GM21423 (cell line): ENCODE results near the gene KRTCAP2.
A peak's percentile ranks its signal among the peaks of the same experiment; 100 is the strongest.
"Not testable (repeated sequence)": the region's sequence is repeated elsewhere in the genome, so short reads cannot be mapped to it uniquely, and the experiment has no call there.

Experiments
- ATAC-seq: cut with Tn5 transposase; IDR thresholded peaks from one replicate; pipeline ENCODE4 v1.9.1; 2021; ENCODE audit warnings: mild to moderate bottlenecking, moderate library complexity; ENCODE audit not compliant: unreplicated experiment

Gene KRTCAP2

DNA sequence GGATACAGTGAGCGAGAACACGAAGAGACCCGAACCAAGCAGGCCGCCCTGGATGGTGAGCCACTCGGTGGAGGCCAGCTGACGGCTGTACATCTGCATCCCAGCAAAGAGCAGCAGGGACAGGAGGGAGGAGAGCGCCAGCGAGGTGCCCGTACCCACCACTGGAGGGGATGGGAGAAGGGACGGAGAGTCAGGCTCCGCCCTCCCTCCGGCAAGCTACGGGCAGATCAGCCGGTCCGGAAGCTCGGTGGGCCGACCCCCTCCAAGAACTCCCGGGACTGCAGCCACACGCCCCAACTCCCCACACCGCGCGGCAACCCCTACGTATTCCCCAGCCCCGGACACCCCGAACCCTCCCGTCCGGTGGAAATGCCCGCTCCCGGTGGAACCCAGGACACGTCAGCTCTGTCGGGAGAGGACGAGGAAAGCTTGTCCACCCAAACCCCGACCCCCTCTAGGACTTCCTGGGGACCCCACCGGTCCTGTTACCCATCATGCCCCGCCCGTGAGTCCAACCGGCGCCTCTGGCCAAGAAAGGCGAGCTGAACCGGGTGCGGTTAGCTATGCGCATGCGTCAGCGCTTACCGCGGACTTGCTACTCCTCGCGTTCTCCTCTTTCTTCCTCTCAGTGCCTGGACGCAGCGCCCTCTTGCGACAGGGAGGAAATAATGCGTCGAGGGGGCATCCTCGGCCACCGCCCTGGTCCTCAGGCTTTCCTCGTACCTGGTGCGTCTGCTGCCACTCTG lies at the start of gene KRTCAP2:
Gene KRTCAP2, minus strand, starts transcription at position 573 of the 746 bp plus-strand sequence. Its CDS starts 80 bp downstream, at position 493.
- peak; percentile 77 for ATAC-seq

DNA sequence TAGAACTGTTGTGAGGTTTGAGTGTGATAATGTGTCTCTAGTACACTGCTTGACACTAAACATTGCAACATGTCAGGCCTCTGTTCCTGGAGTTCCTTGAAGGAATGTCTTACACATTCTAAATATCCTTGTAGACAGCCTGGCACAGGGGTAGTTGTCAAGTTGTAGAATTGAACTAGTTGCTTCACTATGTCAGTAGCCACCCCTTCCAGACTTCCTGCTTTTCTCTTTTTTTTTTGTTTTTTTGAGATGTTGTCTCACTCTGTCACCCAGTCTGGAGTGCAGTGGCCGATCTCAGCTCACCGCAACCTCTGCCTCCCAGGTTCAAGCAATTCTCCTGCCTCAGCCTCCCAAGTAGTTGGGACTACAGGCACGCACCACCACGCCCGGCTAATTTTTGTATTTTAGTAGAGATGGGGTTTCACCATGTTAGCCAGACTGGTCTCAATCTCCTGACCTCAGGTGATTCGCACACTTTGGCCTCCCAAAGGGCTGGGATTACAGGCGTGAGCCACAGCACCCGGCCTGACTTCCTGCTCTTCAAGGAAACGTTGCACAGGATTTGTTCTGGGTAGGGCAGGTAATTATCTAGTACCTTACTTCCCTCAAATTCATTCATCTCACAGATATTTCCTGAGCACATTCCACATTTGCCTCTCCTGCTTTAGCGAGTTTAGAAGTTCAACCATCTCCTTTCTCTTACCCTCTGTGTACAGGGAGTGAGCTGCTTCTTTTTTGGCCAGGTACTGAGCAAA lies 47.3 kb upstream of the KRTCAP2 start:
- ATAC-seq = not testable (repeated sequence)

DNA sequence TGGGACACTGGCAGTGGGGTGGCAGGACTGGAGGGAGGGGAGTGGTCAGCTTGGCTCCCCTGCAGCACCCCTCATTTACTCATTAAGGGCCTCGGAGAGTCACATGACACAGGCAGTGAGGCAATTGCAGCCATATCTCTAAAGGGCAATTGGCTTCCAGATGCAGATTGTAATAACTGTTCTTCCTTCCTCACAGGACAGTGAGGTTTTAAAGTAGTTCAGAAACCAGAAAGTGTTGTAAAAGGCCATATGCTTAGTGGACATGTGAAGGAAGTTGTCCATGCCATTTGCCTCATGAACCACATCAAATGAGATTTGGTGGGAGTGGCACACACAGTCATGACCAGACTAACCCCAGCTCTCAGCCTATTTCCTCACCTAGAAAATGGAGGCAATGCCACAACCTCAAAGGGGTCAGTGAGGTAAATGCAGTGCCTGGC lies 46.5 kb upstream of the KRTCAP2 start:
- no peak for ATAC-seq

DNA sequence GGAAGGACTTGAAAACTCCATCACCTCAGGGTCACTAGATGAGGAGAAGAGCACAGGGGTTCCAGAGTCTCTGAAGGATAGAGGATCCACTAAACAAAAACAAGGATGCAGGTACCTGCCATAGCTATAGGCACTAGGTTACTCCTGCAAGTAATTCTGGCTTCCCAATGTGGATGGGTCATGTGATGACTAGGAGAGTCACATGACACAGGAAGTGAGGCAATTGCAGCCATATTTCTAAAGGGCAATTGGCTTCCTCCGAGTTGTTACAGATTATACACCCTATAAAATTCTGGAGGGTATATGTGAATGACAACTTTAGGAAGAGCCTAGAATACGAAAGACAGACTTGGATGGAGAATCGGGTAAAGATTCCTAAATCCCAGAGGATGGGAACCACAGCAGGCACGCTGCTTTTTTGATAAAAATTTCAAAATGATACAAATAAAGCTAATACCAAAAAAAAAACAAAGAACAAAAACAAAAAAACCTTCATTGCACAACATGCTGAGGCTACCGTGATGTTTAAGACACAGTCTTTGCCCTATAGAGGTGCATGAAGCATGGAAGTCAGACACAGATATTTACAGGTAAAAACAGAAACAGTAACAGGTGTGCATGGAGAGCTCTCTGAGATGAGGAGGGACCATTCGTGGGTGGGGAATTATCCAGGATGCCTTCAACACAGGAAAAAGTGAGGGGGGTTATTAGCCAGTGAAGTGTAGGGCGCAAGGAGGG lies 45.9 kb upstream of the KRTCAP2 start:
- ATAC-seq = no peak

DNA sequence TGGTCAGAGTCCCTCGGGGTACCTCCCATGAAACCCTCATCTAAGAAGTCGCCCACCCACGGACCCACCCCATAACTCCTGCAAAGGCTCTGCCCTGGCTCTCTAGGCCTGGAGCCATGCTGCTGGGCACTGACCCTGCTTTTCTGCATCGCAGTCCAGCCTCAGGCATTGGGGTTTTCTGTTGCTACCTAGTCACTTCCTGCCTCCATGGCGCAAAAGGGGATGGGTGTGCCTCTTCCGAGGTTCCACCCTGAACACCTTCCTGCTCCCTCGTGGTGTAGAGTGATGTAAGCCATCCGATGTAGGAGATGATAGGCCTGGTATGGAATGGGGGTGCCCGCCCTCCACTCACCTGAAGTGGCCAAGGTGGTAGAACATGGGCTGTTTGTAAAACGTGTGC lies 41.6 kb upstream of the KRTCAP2 start:
- not testable (repeated sequence) for ATAC-seq

DNA sequence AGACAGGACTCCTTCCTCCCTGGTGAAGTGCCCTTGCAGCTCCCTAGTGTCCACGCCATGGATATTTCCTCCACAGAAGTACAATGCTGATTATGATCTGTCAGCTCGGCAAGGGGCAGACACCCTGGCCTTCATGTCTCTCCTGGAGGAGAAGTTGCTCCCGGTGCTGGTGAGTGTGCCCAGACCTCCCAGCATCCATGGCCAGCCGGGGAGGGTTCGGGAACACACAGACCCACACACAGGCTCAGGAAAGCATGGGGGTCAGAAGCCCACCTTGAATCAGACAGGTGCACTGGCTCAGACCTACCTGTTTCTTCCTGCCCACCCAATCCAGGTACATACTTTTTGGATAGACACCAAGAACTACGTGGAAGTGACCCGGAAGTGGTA lies 38.9 kb upstream of the KRTCAP2 start:
- not testable (repeated sequence) for ATAC-seq

DNA sequence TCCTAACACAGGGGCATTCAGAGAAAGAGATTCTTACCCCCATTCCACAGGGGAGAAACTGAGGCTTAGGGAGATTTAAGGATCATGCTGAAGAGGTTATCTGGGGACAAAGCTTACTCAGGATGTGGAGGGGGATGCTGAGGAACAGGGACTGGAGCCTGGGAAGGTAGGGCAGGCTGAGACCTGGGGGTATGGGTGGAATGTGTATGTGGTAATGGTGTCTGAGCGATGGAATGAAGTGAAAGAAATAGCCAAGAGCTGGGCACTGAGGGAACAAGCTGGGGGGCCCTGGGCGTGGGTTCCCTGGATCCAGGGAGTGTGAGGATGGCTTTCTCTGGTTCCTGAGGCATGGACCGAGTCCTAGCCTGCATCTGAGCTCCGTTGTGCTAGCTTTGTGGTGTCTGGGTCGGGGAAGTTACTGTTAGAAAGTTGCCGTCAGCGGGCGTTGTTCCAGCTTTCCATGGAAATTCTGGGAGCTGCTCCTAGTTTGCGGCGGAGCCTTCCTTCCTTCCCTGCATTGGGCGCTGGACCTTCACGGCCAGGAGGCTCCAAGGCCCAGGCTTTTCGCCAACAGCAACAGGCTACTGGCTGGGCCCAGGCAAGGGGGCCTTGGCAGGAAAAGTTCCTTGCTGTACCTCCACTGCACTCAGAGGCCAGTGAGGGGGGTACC lies 38.4 kb upstream of the KRTCAP2 start:
- ATAC-seq = not testable (repeated sequence)

DNA sequence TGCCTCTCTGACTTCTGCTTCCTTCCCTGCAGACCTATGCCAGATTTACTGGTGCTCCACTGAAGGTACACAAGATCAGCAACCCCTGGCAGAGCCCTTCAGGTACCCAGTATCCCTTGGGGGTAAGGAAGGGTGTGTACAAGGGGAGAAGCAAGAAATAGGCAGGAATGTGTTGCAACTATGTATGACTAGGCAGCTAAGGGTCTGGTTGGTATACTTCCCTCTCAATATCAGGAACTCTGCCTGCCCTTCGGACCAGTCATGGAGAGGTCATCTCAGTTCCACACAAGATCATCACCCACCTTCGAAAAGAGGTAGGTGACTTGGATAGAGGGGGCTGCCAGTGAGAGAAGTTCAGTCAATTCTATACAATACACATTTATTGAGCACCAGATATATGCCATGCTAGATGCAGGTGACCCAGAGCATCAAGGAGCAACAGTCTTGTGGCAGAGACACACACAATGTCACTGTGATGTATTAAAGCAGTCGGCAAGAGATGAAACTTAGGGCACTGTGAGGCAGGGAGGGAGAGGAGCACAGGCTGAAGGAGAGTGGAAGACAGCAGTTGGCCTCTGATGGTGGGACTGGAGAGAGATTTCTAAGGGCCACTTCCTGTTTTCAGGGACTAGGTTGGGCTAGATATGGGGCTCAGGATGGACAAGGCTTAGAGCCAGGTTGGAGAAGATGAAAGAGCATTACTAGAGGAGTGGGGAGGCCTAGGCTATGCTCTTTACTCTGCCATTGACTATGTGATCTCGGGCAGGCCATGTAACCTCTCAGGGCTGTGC lies 37.4 kb upstream of the KRTCAP2 start:
- no peak for ATAC-seq

DNA sequence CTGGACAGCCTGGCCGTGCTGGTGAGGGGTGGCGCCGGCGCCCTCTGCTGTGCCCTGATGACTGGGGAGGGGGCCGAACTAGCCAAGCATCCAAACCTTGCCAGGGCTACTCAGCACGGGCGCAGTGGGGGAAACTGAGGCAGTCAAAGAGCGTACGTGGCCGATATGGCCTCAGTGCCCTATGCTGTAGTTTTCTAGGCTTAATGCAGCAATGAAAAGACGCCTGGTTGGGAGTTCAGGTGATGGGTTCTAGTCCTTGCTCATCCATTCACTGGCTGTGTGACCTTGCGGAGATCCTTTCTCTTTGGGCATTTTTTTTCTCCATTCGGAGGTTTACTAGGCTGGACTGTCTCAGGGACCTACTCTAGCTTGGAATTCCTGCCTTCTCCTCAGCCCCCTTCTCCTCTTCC lies 36.2 kb upstream of the KRTCAP2 start:
- no peak for ATAC-seq

DNA sequence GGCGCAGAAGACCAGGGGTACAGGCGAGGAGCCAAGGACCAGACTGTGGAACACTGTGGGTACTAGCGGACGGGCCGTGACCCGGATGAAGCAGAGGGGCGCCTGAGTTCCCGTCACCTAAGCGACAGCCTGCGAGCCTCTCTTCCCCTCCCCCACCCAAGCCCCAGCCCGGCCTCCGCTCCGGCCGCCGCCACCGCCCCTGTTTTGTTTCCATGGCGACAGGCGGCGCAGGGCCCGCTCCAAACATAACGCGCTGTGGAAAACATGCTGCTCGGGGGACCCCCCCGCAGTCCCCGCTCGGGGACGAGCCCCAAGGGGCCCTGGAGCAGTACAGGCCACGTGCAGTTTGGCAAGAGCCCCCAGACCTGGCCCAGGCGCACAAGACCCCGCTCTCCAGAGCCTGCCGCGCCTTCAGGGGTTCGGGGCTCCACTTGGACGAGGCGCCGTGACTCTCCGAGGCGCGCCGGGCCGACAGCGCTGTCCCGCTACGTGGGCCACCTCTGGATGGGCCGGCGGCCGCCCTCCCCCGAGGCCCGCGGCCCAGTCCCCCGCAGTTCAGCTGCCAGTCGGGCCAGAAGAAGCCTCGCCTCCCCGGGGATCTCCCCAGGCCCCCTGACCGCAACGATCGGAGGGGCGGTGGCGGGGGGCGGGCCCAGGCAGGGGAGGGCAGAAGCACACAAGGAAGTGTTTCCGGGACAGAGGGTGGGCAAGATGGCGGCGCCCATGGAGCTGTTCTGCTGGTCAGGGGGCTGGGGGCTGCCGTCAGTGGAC lies 35.6 kb upstream of the KRTCAP2 start, which contains the start of gene MTX1:
Gene MTX1, plus strand, starts transcription at position 155 of the 771 bp plus-strand sequence. Its CDS starts 110 bp downstream, at position 265.
- peak; percentile 73 for ATAC-seq

DNA sequence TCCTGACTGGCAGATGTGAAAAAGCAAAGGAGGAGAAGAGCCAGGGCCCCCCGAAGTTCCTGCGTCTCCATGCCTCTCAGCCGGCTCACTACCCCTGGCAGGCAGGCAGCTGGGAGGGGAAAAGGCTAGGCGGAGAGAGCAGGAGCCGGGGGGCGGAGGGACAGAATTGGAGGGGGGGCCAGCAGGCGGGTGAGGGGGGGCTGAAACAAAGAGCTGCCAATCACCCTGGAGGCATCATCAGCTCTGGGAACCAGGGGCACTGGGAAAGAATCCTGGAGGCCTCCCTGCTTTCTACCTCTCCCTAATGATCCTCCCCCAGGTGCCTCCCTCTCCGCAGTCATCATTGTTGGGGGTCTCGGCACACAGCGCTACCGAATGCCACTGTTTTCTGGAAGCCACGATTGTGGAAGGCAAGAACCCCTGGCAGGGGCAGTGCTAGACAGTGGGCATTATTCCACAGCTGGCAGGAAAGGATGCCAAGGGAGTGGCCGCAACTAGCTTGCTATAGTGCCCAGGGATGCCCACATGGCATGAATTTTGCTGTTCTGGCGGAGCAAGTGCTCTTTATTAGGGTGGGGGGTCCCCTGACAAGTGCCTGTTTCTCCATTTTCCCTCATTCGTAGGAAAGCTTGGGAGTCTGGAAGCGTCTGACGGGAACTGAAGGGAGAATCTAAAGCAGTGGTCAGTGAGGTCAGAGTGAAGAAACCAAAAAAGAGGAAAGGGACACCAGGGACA lies 34.9 kb upstream of the KRTCAP2 start, which contains the start of gene THBS3:
Gene THBS3, minus strand, starts transcription at position 92 of the 735 bp plus-strand sequence. Its CDS starts 21 bp downstream, at position 71.
- no peak for ATAC-seq

DNA sequence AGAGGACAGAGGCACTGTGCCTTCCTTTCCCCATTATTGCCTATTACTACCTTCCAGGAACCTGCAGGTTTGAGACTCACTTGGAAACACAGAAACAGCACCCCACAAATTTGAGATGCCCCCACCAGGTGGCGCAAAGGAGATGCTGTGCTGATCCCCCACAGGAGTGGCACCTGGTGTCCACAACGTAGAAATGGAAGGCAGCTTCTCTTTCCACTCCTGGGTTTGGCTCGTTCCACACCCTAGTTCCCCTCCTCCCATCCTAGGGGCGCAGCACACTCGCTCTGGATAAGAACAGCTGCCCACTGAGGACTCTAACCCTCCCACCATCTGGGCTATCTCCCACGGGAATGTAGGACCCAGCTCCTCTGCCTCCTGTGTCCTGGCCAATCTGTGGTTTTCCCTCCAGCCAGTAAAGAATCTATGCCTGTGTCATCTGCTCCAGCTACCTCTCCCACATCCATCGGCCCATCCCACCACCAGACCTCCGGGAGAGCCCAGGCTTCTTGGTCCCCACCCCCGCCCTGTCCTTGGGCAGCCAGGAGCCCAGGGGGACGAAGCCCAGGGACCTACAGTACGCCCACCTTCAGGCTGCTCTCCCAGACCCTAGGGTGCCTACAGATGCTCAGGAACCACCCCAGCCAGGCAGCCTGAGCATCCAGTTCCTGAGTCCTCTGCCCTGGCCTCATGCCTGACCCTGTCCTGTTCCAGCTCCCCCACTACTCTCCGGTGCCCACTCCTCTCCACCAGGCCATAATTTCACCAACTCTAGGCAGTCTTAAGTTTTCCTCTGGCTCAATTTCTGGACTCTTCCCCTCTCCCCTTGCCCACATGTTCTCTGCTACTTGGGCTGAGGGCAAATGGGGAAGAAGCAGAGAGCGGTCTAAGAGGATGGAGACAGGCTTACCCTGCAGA lies 34.0 kb upstream of the KRTCAP2 start:
- ATAC-seq = no peak

DNA sequence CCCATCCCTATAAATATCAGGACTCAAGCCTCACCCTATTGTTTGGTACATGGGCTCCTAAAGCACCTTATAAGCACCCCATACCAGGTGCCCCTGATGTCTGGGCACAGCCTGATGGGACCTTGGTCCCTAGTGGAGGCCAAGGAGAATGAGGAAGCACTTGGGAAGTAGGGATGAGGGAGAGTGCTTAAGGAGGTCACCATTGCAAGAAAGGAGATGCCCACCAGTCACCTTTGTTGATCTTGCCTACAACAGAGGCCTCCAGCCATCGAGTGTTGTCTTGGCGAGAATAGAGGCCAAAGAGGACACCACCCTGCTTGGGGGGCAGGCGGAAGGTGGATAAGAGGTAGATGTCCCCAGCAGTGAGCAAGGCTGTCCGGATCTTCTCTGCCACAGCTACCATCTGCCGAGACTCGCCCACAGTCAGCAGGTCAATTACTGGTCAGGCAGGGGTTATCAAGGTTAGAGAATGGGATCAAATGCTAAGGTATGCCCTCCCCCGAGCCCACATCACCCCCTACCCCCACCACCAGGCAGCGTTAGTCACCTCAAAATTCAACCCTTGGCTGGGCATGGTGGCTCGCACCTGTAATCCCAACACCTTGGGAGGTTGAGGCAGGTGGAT lies 33.0 kb upstream of the KRTCAP2 start:
- no peak for ATAC-seq

DNA sequence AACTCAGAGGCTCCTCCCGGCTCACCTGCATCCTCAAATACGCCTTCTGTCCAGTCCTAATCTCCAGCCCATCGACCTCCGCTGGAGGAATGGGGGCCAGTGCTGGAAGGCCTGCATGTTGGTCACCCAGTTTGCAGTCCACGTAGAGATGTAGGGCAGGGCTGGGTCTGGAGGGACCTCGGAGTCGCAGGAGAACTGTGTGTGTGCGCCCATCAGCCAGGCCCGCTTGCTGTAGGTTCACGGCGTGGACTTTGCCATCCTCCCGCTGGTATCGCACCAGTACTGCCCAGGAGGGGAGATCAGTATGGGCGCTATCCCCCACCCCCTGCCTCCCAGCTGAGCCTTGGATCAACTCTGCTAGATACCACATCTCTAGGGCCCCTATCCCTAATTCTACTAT lies 31.9 kb upstream of the KRTCAP2 start:
- ATAC-seq = no peak

DNA sequence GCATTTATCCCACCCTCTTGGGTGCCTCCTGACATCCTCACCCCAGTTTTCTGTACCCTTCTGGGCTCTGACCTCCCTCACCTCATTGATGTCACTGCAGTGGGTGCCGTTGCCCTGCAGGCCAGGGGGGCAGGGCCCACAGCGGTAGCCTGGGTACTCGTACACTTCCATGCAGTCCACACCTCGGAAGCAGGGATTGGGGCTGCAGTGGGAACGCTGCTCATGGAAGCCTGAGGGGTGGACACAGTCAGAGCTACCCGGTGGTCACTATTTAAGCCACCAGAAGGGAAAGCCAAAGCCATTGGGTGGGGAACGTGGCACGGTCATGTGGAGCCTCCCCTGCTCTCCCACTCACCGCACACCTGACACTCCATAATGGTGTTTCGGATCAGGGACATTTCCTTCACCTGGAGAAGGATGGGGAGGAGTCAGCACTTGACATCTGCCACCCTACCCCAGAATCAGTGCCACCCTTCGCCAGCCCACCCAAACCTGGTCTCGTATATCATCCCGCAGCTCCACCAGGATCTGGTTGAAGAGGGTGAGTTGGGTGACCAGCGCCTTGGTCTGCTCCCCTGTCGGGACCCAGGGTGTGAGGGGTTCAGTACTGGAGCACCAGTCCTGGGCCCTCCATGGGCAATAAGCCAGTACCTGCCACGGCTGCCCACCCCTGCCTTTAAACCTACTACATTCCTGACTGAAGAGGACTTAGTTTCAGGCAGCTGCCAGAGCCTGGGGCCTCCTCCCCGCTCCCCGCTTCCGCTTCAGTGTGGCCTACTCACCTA lies 29.8 kb upstream of the KRTCAP2 start:
- no peak for ATAC-seq

DNA sequence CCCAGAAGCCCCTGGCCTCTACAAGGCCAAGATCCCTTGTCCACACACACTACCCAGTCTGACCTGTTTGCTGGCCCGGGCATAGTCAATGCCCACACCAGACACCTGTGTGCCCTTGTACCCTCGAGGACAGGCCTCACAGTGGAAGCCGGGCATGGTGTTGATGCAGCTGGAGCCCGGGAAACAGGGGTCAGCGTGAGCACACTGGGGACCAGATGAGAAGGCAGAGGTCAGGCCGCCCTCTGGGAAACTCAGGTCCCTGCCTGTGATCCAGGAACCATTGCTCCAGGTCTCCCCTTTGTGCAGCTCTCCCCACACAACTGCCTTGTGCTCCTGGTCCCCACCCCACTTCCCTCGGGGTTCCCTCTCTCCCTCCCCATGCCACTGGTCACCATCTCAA lies 29.1 kb upstream of the KRTCAP2 start:
- no peak for ATAC-seq
